ENCODE results near the gene SLC35G2.
"Not testable (repeated sequence)": the region's sequence is repeated elsewhere in the genome, so short reads cannot be mapped to it uniquely, and the experiment has no call there.

SLC35G2 gene

DNA sequence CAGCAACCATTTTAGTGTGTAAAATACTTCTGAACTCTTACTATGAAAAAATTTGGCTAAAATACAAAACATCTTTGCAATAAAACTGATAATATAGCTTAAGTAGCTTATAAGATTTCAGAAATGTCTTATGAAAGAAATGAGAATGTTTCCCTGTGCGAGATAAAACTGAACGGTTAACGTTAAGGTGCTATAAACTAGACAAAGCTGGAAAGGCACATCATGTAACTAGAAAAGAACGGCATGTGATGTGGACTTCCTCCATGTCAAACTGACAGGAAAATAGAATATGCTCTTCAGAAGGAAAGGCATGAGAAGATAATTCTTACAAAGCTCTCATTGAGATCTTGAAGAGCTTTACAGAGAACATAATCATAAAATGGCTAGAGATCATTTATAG, 79.6 kb downstream of the SLC35G2 start:
- no peak for DNase-seq (ENCODE audit: low spot score)
- TF ChIP-seq, protein P1, sequence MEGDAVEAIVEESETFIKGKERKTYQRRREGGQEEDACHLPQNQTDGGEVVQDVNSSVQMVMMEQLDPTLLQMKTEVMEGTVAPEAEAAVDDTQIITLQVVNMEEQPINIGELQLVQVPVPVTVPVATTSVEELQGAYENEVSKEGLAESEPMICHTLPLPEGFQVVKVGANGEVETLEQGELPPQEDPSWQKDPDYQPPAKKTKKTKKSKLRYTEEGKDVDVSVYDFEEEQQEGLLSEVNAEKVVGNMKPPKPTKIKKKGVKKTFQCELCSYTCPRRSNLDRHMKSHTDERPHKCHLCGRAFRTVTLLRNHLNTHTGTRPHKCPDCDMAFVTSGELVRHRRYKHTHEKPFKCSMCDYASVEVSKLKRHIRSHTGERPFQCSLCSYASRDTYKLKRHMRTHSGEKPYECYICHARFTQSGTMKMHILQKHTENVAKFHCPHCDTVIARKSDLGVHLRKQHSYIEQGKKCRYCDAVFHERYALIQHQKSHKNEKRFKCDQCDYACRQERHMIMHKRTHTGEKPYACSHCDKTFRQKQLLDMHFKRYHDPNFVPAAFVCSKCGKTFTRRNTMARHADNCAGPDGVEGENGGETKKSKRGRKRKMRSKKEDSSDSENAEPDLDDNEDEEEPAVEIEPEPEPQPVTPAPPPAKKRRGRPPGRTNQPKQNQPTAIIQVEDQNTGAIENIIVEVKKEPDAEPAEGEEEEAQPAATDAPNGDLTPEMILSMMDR (IDR thresholded peaks at IDR 0.05; ENCODE audit: extremely low read depth, insufficient read depth, missing control alignments): no peak
- in situ Hi-C loops (cut with MboI; ENCODE audit: low pct_unique_long_range_greater_than_20kb, low sequenced_read_pairs, unreplicated experiment): no loop called here

DNA sequence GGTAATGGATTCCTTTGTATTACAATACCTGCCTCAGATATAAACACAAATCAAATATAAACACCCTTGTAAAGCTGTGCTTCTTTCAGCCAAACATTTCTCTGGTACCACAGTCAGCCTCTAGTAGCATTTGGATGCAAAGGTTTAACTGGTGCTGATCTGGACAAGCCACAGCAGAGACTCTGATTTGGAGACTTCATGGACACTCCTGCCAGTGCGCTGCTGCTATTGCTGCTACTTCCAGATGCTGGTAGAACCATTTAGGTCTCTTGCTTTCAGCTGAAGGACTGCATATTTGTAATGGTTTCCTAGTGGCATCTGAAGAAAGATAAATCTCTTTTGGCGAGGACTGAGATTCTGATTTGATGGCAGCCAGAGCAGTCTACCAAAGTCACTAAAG, 80.0 kb downstream of the SLC35G2 start:
- DNase-seq (ENCODE audit: low spot score): no peak
- in situ Hi-C loops (cut with MboI; ENCODE audit: low pct_unique_long_range_greater_than_20kb, low sequenced_read_pairs, unreplicated experiment): no loop called here
- TF ChIP-seq, protein P1 (IDR thresholded peaks at IDR 0.05; ENCODE audit: extremely low read depth, insufficient read depth, missing control alignments): no peak

DNA sequence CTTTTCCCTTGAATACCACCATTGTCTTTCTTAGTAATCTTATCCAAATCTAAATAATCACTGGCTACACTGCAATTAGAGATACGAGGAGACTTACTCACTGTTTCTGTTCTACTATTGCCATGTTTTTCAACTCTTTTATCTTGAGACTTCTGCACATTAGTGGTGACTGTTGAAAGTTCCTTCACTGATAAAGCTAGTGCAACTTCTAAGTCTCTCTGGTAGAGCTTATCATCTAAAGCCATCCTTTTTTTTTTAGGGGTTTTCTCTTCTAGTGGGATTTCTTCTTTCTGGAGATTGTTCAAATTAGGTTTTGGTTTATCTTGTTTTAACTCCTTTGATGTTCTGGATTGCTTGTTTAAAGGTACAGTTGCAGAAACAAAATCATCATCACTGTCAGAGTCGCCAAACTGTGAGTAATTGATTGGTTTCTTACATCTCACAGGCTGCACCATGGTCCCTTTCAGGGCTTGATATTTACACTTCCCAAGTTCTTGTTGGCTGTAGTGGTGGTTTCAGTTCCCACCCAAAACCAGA, 80.8 kb downstream of the SLC35G2 start:
- DNase-seq (ENCODE audit: low spot score): no peak
- TF ChIP-seq, protein P1 (IDR thresholded peaks at IDR 0.05; ENCODE audit: extremely low read depth, insufficient read depth, missing control alignments): no peak
- in situ Hi-C loops (cut with MboI; ENCODE audit: low pct_unique_long_range_greater_than_20kb, low sequenced_read_pairs, unreplicated experiment): no loop called here

DNA sequence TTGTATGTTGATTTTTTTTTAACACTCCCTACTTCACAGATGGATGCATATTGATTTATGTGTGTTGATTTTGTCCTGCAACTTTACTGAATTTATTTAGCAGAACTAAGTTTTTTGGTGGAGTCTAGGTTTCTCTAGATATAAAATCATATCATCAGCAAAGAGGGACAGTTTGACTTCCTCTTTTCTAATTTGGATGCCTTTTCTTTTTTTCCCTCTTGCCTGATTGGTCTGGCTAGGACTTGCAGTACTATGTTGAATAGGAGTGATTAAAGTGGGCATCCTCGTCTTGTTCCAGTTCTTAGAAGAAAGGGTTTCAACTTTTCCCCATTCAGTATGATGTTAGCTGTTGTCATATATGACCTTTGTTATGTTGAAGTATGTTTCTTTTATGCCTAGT, 81.8 kb downstream of the SLC35G2 start:
- in situ Hi-C loops (cut with MboI; ENCODE audit: low pct_unique_long_range_greater_than_20kb, low sequenced_read_pairs, unreplicated experiment); DNase-seq (ENCODE audit: low spot score): not testable (repeated sequence)

DNA sequence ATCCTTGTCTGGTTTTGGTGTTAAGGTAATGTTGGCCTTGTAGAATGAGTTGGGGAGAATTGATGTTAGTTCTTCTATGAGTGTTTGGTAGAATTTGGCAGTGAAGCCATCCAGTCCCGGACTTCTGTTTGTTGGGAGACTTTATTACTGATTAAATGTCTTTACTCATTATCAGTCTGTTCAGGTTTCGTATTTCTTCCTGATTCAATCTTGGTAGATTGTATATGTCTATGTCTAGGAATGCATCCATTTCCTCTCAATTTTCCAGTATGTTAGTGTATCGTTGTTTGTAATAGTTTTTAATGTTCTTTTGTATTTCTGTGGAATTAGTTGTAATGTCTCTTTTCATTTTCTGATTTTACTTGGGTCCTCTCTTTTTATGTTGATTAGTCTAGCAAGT, 82.5 kb downstream of the SLC35G2 start:
- TF ChIP-seq, protein P1 (IDR thresholded peaks at IDR 0.05; ENCODE audit: extremely low read depth, insufficient read depth, missing control alignments): no peak
- in situ Hi-C loops (cut with MboI; ENCODE audit: low pct_unique_long_range_greater_than_20kb, low sequenced_read_pairs, unreplicated experiment): no loop called here
- DNase-seq (ENCODE audit: low spot score): no peak

DNA sequence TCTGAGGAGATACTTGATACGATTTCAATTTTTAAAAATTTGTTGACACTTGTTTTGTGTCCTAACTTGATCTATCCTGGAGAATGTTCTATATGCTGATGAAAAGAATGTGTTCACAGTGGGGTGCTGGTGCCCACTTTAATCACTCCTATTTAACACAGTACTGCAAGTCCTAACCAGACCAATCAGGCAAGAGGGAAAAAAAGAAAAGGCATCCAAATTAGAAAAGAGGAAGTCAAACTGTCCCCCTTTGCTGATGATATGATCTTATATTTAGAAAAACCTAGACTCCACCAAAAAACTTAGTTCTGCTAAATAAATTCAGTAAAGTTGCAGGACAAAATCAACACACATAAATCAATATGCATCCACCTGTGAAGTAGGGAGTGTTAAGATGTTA, 83.6 kb downstream of the SLC35G2 start:
- in situ Hi-C loops (cut with MboI; ENCODE audit: low pct_unique_long_range_greater_than_20kb, low sequenced_read_pairs, unreplicated experiment); DNase-seq (ENCODE audit: low spot score): not testable (repeated sequence)

DNA sequence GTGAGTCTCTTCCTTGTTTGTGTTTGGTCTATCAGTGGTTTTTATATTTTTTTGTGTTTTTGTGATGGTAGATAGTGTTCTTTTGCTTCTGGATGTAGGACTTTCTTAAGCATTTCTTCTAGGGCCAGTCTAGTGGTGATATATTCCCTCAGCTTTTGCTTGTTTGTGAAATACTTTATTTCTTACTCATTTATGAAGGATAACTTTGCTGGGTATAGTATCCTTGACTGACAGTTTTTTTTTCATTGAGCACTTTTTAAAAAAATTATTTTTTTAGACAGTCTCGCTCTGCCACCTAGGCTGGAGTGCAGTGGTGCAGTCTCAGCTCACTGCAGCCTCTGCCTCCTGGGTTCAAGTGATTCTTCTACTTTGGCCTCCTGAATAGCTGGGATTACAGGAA, 85.0 kb downstream of the SLC35G2 start:
- no peak for DNase-seq (ENCODE audit: low spot score)
- TF ChIP-seq, protein P1 (IDR thresholded peaks at IDR 0.05; ENCODE audit: extremely low read depth, insufficient read depth, missing control alignments): no peak
- in situ Hi-C loops (cut with MboI; ENCODE audit: low pct_unique_long_range_greater_than_20kb, low sequenced_read_pairs, unreplicated experiment): no loop called here

DNA sequence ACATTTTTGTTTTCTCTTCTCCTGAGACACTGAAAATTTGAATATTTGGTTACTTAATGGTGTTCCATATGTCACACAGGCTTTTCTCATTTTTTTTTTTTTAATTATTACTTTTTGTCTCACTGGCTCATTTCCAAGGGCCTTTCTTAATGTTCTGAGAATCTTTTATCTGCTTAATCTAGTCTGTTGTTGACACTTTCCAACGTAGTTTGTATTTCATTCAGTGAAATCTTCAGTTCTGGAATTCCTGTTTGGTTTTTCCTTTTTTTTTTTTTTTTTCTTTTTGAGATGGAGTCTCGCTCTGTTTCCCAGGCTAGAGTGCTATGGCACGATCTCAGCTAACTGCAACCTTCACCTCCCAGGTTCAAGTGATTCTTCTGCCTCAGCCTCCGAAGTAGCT, 85.8 kb downstream of the SLC35G2 start:
- in situ Hi-C loops (cut with MboI; ENCODE audit: low pct_unique_long_range_greater_than_20kb, low sequenced_read_pairs, unreplicated experiment): no loop called here
- DNase-seq (ENCODE audit: low spot score): no peak
- TF ChIP-seq, protein P1 (IDR thresholded peaks at IDR 0.05; ENCODE audit: extremely low read depth, insufficient read depth, missing control alignments): no peak

Measured in GM13977 (cell line).